Sigmoid colon (tissue), 7 donors: Measurements from ENCODE around the gene LOXL3. TPM values are rescaled to one million over a fixed set of nuclear protein-coding genes. Genes with fewer than 3 reads are reported as not detected.
"Not testable (repeated sequence)": the region's sequence is repeated elsewhere in the genome, so short reads cannot be mapped to it uniquely, and the experiment has no call there.

Experiments
- DNase-seq: peaks from one replicate; pipeline ENCODE4 v3.0.0-alpha.2; 2019
- H3K27ac ChIP-seq, 4 donors: fragments of 200-600 bp; sonication (generic); one replicate each; pipeline ENCODE4 v1.5.1; 2016 to 2019; ENCODE audit warnings: mild to moderate bottlenecking in 1 of 4
- H3K27me3 ChIP-seq, 3 donors: fragments of 200-600 bp; sonication (generic); one replicate each; pipeline ENCODE4 v1.5.1; 2019; ENCODE audit warnings: mild to moderate bottlenecking in 1 of 3
- H3K36me3 ChIP-seq, 4 donors: fragments of 200-600 bp; sonication (generic); one replicate each; pipeline ENCODE4 v1.5.1; 2016 to 2019
- H3K4me1 ChIP-seq, 4 donors: fragments of 200-600 bp; sonication (generic); one replicate each; pipeline ENCODE4 v1.5.1; 2017 to 2019
- H3K4me3 ChIP-seq, 4 donors: fragments of 200-600 bp; sonication (generic); one replicate each; pipeline ENCODE4 v1.5.1; 2017 to 2019; ENCODE audit warnings: mild to moderate bottlenecking in 2 of 4, moderate library complexity in 1 of 4
- H3K9me3 ChIP-seq, 4 donors: fragments of 200-600 bp in 3 of 4; sonication (generic) in 3 of 4; one replicate each; pipeline versions ENCODE4 v1.5.1 to v1.6.1; 2013 to 2019
- EP300 ChIP-seq, 4 donors: sonication (generic); formaldehyde crosslinking; IDR thresholded peaks; one replicate each; pipeline ENCODE4 v1.6.1; 2017; ENCODE audit warnings: antibody characterized with exemption in 4 of 4
- POLR2A ChIP-seq, 2 donors: fragments of 450-650 bp; IDR thresholded peaks; one replicate each; pipeline ENCODE4 v1.6.1; 2016; ENCODE audit warnings: antibody characterized with exemption in 2 of 2, mild to moderate bottlenecking in 2 of 2, moderate library complexity in 2 of 2
- POLR2AphosphoS5 ChIP-seq, 4 donors: sonication (generic); formaldehyde crosslinking; IDR thresholded peaks; one replicate each; pipeline ENCODE4 v1.6.1; 2017; ENCODE audit warnings: antibody characterized with exemption in 4 of 4
- WGBS, 2 donors: extraction: QIAGEN DNeasy Blood & Tissue Kit; methylation state at CpG; one replicate each; pipeline ENCODE4 v1.1.7; 2013; 5-methylcytosine and 5-hydroxymethylcytosine counted together
- intact Hi-C: fragments of 100-400 bp; cut with DNase I; formaldehyde crosslinking; loops from one replicate; pipeline ENCODE4 v1.15.1; 2023
- polyA plus RNA-seq, 3 donors: library from polyadenylated mRNA; stranded (reverse); fragments of 200-250 nt; gene quantifications; one replicate each; pipeline ENCODE4 v1.2.3, GENCODE V29; 2013
- total RNA-seq, 4 donors: library from RNA; depleted of rRNA; stranded (reverse); fragments of >200 nt; gene quantifications; one replicate each; pipeline ENCODE4 v1.1.0, GENCODE V29; 2016
- TF ChIP-seq, protein P1 (sequence below), 4 experiments: fragments of 450-650 bp in 3 of 4; fragments of 200-600 bp in 1 of 4; IDR thresholded peaks; one replicate each; pipeline ENCODE4 v1.5.1; 2016 to 2019; ENCODE audit warnings: antibody characterized with exemption in 4 of 4, mild to moderate bottlenecking in 3 of 4, moderate library complexity in 2 of 4
- donor health status: healthy with polysubstance abuse.
- donor health status: Bipolar disorder and iron deficiency.
- donor health status: healthy.

LOXL3 gene
- total and polyA plus RNA-seq, 7 donors = 0.60 to 7.9 (median 5.4) TPM

DNA sequence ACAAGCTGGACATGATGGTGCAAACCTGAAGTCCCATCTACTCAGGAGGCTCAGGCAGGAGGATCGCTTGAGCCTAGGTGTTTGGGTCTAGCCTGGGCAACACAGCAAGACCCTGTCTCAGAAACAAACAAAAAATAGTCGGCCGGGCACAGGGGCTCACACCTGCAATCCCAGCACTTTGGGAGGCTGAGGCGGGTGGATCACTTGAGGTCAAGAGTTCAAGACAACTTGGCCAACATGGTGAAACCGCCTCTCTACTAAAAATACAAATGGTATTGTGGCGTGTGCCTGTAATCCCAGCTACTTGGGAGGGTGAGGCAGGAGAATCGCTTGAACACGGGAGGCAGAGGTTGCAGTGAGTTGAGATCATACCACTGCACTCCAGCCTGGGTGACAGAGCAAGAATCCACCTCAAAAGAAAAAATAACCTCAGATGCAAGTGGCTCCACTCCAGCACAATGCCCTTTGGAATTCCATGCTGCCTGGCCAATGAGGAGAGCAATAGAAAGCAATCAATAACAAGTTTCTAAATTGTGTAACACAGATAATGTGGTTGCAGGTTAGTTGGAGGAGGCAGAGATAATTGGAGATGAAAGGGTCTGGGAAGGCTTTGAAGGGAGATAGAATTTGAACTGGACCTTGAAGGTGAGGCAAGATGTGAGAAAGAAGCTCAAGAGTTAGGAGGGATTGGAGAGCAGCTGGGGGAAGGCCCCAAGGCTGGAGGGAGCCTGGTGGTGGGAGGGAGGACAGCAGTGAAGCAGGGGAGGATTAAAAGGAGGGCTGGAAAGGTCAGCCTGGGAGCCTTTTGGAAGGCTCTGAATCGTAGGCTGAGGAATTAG lies 64.9 kb downstream of the LOXL3 start:
- H3K36me3 ChIP-seq = peaks cover 0 to 88% (median 46%) of the 10 kb centered on the region in 4 donors

DNA sequence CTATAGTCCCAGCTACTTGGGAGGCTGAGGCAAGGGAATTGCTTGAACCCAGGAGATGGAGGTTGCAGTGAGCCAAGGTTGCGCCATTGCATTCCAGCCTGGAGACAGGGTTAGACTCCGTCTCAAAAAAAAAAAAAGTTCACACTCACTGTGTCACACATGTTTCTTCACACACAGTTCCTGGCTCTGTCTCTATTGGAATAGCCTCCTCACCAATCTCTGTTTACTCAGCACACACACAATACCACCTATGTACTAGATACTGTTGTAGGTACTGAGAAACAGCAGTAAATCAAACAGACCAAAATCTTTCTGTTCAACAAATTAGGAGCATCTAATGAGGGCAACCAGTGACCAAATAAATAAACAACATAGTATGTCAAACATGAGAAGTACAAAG lies 67.6 kb downstream of the LOXL3 start:
- intact Hi-C loops = no loop called here
- H3K4me1 ChIP-seq = peaks cover 0 to 27% (median 21%) of the 10 kb centered on the region in 4 donors
- no peak for DNase-seq
- no peak for TF ChIP-seq POLR2A (IDR thresholded peaks at IDR 0.05)
- TF ChIP-seq, protein P1, sequence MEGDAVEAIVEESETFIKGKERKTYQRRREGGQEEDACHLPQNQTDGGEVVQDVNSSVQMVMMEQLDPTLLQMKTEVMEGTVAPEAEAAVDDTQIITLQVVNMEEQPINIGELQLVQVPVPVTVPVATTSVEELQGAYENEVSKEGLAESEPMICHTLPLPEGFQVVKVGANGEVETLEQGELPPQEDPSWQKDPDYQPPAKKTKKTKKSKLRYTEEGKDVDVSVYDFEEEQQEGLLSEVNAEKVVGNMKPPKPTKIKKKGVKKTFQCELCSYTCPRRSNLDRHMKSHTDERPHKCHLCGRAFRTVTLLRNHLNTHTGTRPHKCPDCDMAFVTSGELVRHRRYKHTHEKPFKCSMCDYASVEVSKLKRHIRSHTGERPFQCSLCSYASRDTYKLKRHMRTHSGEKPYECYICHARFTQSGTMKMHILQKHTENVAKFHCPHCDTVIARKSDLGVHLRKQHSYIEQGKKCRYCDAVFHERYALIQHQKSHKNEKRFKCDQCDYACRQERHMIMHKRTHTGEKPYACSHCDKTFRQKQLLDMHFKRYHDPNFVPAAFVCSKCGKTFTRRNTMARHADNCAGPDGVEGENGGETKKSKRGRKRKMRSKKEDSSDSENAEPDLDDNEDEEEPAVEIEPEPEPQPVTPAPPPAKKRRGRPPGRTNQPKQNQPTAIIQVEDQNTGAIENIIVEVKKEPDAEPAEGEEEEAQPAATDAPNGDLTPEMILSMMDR (IDR thresholded peaks at IDR 0.05) = no peak
- no peak for TF ChIP-seq EP300 (IDR thresholded peaks at IDR 0.05)
- no peak for TF ChIP-seq POLR2AphosphoS5 (IDR thresholded peaks at IDR 0.05)
- H3K36me3 ChIP-seq = peaks cover 0 to 61% (median 25%) of the 10 kb centered on the region in 4 donors
- 94 to 97% methylated on average over 2 of the region's 2 CpGs for WGBS, 2 donors
- H3K27ac ChIP-seq = no peak overlapping the region
- H3K9me3 ChIP-seq = no peaks in the 10 kb centered on the region
- H3K4me3 ChIP-seq = no peak overlapping the region
- no peaks in the 10 kb centered on the region for H3K27me3 ChIP-seq

More for the DNA sequence above, 64.9 kb downstream of the LOXL3 start:
- intact Hi-C loops = no loop called here
- Histone ChIP-seq H3K9me3 (no peaks in the 10 kb centered on the region), H3K4me3 (no peak overlapping the region), H3K4me1 (peaks cover 0 to 8% (median 5%) of the 10 kb centered on the region in 4 donors), H3K27ac (no peak overlapping the region), H3K27me3 (no peaks in the 10 kb centered on the region)
- DNase-seq = no peak
- TF ChIP-seq POLR2A (IDR thresholded peaks at IDR 0.05) (no peak), POLR2AphosphoS5 (IDR thresholded peaks at IDR 0.05) (no peak), EP300 (IDR thresholded peaks at IDR 0.05) (no peak)
- TF ChIP-seq, protein P1 (IDR thresholded peaks at IDR 0.05) = no peak
- 94 to 96% methylated on average over 9 of the region's 9 CpGs for WGBS, 2 donors

DNA sequence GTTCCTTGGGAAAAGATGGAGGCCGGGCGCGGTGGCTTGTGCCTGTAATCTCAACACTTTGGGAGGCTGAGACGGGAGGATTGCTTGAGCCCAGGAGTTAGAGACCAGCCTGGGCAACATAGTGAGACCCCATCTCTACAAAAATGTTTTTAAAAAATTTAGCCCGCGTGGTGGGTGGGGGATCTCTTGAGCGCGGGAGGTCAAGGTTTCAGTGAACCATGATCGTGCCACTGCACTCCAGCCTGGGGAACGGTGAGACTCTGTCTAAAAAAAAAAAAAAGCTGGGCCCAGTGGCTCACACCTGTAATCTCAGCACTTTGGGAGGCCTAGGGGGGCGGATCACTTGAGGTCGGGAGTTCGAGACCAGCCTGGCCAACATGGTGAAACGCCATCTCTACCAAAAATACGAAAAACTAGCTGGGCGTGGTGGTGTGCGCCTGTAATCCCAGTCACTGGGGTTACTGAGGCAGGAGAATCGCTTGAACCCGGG lies 70.0 kb downstream of the LOXL3 start:
- H3K9me3 ChIP-seq, H3K27me3 ChIP-seq, DNase-seq: not testable (repeated sequence)
- 84 to 86% methylated on average over 19 of the region's 19 CpGs for WGBS, 2 donors
- peak overlapping the region; percentile 87 to 92 (median 90) for H3K27ac ChIP-seq
- intact Hi-C loops = loop anchor here (1.0 to 2.0 kb wide), 4 partner anchors 24 to 104 kb away; partner anchors contain the start of genes AUP1, DOK1, HTRA2 and PCGF1
- H3K4me1 ChIP-seq = peaks cover 0 to 33% (median 28%) of the 10 kb centered on the region in 4 donors
- peak overlapping the region; percentile 62 to 79 (median 76) for H3K4me3 ChIP-seq
- H3K36me3 ChIP-seq = peaks cover 0 to 58% (median 11%) of the 10 kb centered on the region in 4 donors

DNA sequence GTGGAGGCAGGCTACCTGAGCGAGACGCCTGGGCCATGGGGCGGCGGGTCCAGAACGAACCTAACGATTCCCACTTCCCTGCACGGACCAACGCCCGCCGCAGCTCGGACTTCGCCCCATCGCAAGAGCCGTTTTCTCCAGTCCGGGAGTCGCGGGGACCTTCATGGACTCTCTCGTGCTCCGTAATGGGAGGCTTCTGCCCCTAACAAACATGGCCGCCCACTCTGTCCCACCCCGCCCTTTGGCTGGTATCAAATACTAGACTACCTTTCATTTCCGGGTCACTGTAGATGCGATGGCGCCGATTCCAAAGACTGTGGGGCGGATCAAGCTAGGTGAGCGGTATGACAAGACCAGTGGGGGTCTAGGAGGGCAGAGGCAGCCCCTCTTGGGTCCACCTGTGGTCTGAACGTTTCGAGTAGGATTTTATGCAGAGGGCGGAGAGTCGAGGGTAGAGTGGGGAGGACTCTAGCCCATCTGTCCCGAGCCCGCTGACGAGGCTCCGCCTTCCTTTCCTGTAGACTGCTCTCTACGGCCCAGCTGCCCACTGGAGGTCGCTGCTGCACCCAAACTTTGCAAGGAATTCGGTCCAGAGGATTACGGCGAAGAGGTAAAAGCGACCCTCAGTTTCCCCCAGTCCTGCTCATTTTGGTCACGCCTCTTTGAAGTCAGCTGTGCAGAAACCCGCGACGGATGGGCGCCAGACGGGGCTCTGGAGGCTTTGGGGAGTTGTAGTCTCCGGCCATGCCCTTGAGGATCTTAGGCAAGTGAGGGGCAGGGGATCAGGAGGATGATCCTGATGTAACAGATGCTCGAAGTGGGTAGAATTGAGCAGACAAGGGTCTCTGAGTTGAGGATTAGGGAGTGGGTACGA lies 70.7 kb downstream of the LOXL3 start, which contains the start of the genes CCDC142 and TTC31:
CCDC142 (minus strand) TSS at position 198 of the 874 bp plus-strand sequence; CDS start at position 37, 161 bp downstream.
TTC31 (plus strand) TSS at position 281 of the 874 bp plus-strand sequence; CDS start at position 296, 15 bp downstream.
- peaks cover 0 to 33% (median 28%) of the 10 kb centered on the region in 4 donors for H3K4me1 ChIP-seq
- DNase-seq = peak; percentile 98
- peaks cover 0 to 58% (median 8%) of the 10 kb centered on the region in 4 donors for H3K36me3 ChIP-seq
- H3K27ac ChIP-seq = peak within 1 kb of the TSS; percentile 87 to 92 (median 90)
- peak within 1 kb of the TSS; percentile 62 to 79 (median 76) for H3K4me3 ChIP-seq
- intact Hi-C loops = loop anchor here (1.0 to 2.0 kb wide), 5 partner anchors 24 to 104 kb away; partner anchors contain the start of genes AUP1, DOK1, HTRA2 and INO80B
- TF ChIP-seq, protein P1 (IDR thresholded peaks at IDR 0.05) = peak; percentile 81 to 91 (median 84)
- TF ChIP-seq POLR2A (IDR thresholded peaks at IDR 0.05) = peak in 1 of 2 donors; percentile 46
- TF ChIP-seq EP300 (IDR thresholded peaks at IDR 0.05) = no peak
- peak; percentile 69 to 81 (median 78) for TF ChIP-seq POLR2AphosphoS5 (IDR thresholded peaks at IDR 0.05)
- no peaks in the 10 kb centered on the region for H3K27me3 ChIP-seq
- no peaks in the 10 kb centered on the region for H3K9me3 ChIP-seq
- 1% methylated on average over 50 of the region's 50 CpGs for WGBS, 2 donors

Other genes with a start within 250 kb of the LOXL3 start
- gene SLC4A5, start 210.5 kb downstream of the LOXL3 start, total RNA-seq = 10 to 100 TPM in 1 of 4 donors, 1 to 10 TPM in 3; 1.5 to 12.2 (median 3.6) TPM
- 1 to 10 TPM in 1 of 3 donors, under 1 TPM in 2; under 0.01 to 1.8 (median 0.23) TPM for gene SLC4A5, start 210.5 kb downstream of the LOXL3 start, polyA plus RNA-seq
- gene DCTN1, start 173.6 kb downstream of the LOXL3 start, total RNA-seq = 100 to 1,000 TPM in 3 of 4 donors, 10 to 100 TPM in 1; 99.2 to 137 (median 107) TPM
- gene DCTN1, start 173.6 kb downstream of the LOXL3 start, polyA plus RNA-seq = 10 to 100 TPM; 67.3 to 93.2 (median 69.4) TPM
- 1 to 10 TPM in 3 of 4 donors, not detected in 1; 1.4 to 2.2 (median 2.0) TPM for gene C2orf81, start 132.3 kb downstream of the LOXL3 start, total RNA-seq
- gene C2orf81, start 132.3 kb downstream of the LOXL3 start, polyA plus RNA-seq = 1 to 10 TPM in 2 of 3 donors, under 1 TPM in 1; 0.46 to 2.0 (median 1.8) TPM
- 10 to 100 TPM in 2 of 4 donors, 1 to 10 TPM in 2; 7.5 to 13.3 (median 9.8) TPM for gene WDR54, start 132.2 kb downstream of the LOXL3 start, total RNA-seq
- gene WDR54, start 132.2 kb downstream of the LOXL3 start, polyA plus RNA-seq = 10 to 100 TPM in 1 of 3 donors, 1 to 10 TPM in 2; 3.0 to 13.6 (median 3.2) TPM
- 10 to 100 TPM; 13.5 to 20.0 (median 17.0) TPM for gene RTKN, start 112.0 kb downstream of the LOXL3 start, total RNA-seq
- 10 to 100 TPM; 15.0 to 44.6 (median 16.2) TPM for gene RTKN, start 112.0 kb downstream of the LOXL3 start, polyA plus RNA-seq
- gene INO80B, start 98.9 kb downstream of the LOXL3 start, total RNA-seq = 10 to 100 TPM in 2 of 4 donors, 1 to 10 TPM in 2; 7.5 to 41.8 (median 15.0) TPM
- gene INO80B, start 98.9 kb downstream of the LOXL3 start, polyA plus RNA-seq = 10 to 100 TPM; 12.9 to 36.9 (median 19.2) TPM
- 10 to 100 TPM; 63.1 to 89.2 (median 74.1) TPM for gene WBP1, start 95.5 kb downstream of the LOXL3 start, total RNA-seq
- 10 to 100 TPM; 59.2 to 61.3 (median 59.3) TPM for gene WBP1, start 95.5 kb downstream of the LOXL3 start, polyA plus RNA-seq
- gene MOGS, start 88.6 kb downstream of the LOXL3 start, total RNA-seq = 10 to 100 TPM; 21.4 to 34.3 (median 26.3) TPM
- gene MOGS, start 88.6 kb downstream of the LOXL3 start, polyA plus RNA-seq = 10 to 100 TPM in 2 of 3 donors, 1 to 10 TPM in 1; 7.8 to 44.7 (median 10.2) TPM
- 10 to 100 TPM; 10.2 to 77.1 (median 36.7) TPM for gene MRPL53, start 81.3 kb downstream of the LOXL3 start, total RNA-seq
- gene MRPL53, start 81.3 kb downstream of the LOXL3 start, polyA plus RNA-seq = 10 to 100 TPM; 57.7 to 75.6 (median 64.7) TPM
- gene CCDC142, start 70.9 kb downstream of the LOXL3 start, total RNA-seq = 10 to 100 TPM; 15.8 to 20.9 (median 16.8) TPM
- gene CCDC142, start 70.9 kb downstream of the LOXL3 start, polyA plus RNA-seq = 10 to 100 TPM in 1 of 3 donors, 1 to 10 TPM in 2; 1.8 to 16.8 (median 2.1) TPM
- gene TTC31, start 70.9 kb downstream of the LOXL3 start, total RNA-seq = 10 to 100 TPM; 18.9 to 29.6 (median 24.1) TPM
- gene TTC31, start 70.9 kb downstream of the LOXL3 start, polyA plus RNA-seq = 10 to 100 TPM; 12.7 to 22.4 (median 13.8) TPM
- under 1 TPM in 1 of 4 donors, not detected in 3; 0.99 TPM for gene LBX2, start 54.3 kb downstream of the LOXL3 start, total RNA-seq
- 1 to 10 TPM; 1.3 to 2.4 (median 1.8) TPM for gene LBX2, start 54.3 kb downstream of the LOXL3 start, polyA plus RNA-seq
- gene PCGF1, start 46.2 kb downstream of the LOXL3 start, total RNA-seq = 10 to 100 TPM in 3 of 4 donors, 1 to 10 TPM in 1; 8.9 to 22.8 (median 16.0) TPM
- 10 to 100 TPM; 12.6 to 22.8 (median 15.7) TPM for gene PCGF1, start 46.2 kb downstream of the LOXL3 start, polyA plus RNA-seq
- gene TLX2, start 39.5 kb downstream of the LOXL3 start, total RNA-seq = 1 to 10 TPM; 1.2 to 2.5 (median 1.8) TPM
- gene TLX2, start 39.5 kb downstream of the LOXL3 start, polyA plus RNA-seq = 1 to 10 TPM in 1 of 3 donors, not detected in 2; 1.0 TPM
- gene DQX1, start 27.7 kb downstream of the LOXL3 start, total RNA-seq = not detected
- 10 to 100 TPM in 2 of 3 donors, 1 to 10 TPM in 1; 7.2 to 15.6 (median 13.2) TPM for gene DQX1, start 27.7 kb downstream of the LOXL3 start, polyA plus RNA-seq
- 100 to 1,000 TPM in 1 of 4 donors, 10 to 100 TPM in 3; 76.5 to 133 (median 83.1) TPM for gene AUP1, start 24.2 kb downstream of the LOXL3 start, total RNA-seq
- 100 to 1,000 TPM in 1 of 3 donors, 10 to 100 TPM in 2; 46.5 to 178 (median 47.4) TPM for gene AUP1, start 24.2 kb downstream of the LOXL3 start, polyA plus RNA-seq
- 10 to 100 TPM; 28.2 to 39.3 (median 31.8) TPM for gene HTRA2, start 24.0 kb downstream of the LOXL3 start, total RNA-seq
- gene HTRA2, start 24.0 kb downstream of the LOXL3 start, polyA plus RNA-seq = 10 to 100 TPM; 19.7 to 39.8 (median 22.8) TPM
- 10 to 100 TPM; 16.1 to 21.4 (median 18.1) TPM for gene DOK1, start 778 bp upstream of the LOXL3 start, total RNA-seq
- 10 to 100 TPM; 17.1 to 24.9 (median 22.8) TPM for gene DOK1, start 778 bp upstream of the LOXL3 start, polyA plus RNA-seq
- under 1 TPM in 2 of 4 donors, not detected in 2; 0.16 to 0.36 TPM for gene M1AP, start 94.4 kb upstream of the LOXL3 start, total RNA-seq
- under 1 TPM in 2 of 3 donors, not detected in 1; 0.31 to 0.60 TPM for gene M1AP, start 94.4 kb upstream of the LOXL3 start, polyA plus RNA-seq
- gene SEMA4F, start 100.3 kb upstream of the LOXL3 start, total RNA-seq = 1 to 10 TPM; 2.2 to 5.5 (median 3.6) TPM
- 1 to 10 TPM in 2 of 3 donors, under 1 TPM in 1; 0.69 to 3.5 (median 1.2) TPM for gene SEMA4F, start 100.3 kb upstream of the LOXL3 start, polyA plus RNA-seq